Osteocyte (in vitro differentiated cells): ENCODE results near the gene HLA-A. TPM values are rescaled to one million over a fixed set of nuclear protein-coding genes. Genes with fewer than 3 reads are reported as not detected.

Source experiments
- DNase-seq: peaks from one replicate; pipeline ENCODE4 v3.0.0; 2021; ENCODE audit warnings: mixed read lengths; ENCODE audit not compliant: unreplicated experiment; ENCODE audit errors: extremely low spot score
- H3K27ac Mint-ChIP-seq: one replicate; pipeline ENCODE4 v1.8.0; 2021; ENCODE audit warnings: mild to moderate bottlenecking, mixed read lengths; ENCODE audit not compliant: unreplicated experiment
- H3K27me3 Mint-ChIP-seq: one replicate; pipeline ENCODE4 v1.8.0; 2021; ENCODE audit warnings: mixed read lengths; ENCODE audit not compliant: unreplicated experiment
- H3K36me3 Mint-ChIP-seq: one replicate; pipeline ENCODE4 v1.8.0; 2021; ENCODE audit warnings: mixed read lengths; ENCODE audit not compliant: unreplicated experiment
- H3K4me1 Mint-ChIP-seq: one replicate; pipeline ENCODE4 v1.8.0; 2021; ENCODE audit warnings: mixed read lengths; ENCODE audit not compliant: unreplicated experiment
- H3K4me3 Mint-ChIP-seq: one replicate; pipeline ENCODE4 v1.8.0; 2021; ENCODE audit warnings: mild to moderate bottlenecking, moderate library complexity, mixed read lengths; ENCODE audit not compliant: unreplicated experiment
- H3K9me3 Mint-ChIP-seq: one replicate; pipeline ENCODE4 v1.8.0; 2021; ENCODE audit warnings: mixed read lengths; ENCODE audit not compliant: unreplicated experiment
- total RNA-seq: library from RNA; stranded (reverse); gene quantifications from 2 replicates; pipeline ENCODE4 v1.2.1, GENCODE V29; 2021
- TF ChIP-seq, protein P1 (sequence below): fragments of 200-600 bp; sonication (generic); IDR thresholded peaks from 2 replicates; pipeline ENCODE4 v1.5.0; 2021; ENCODE audit warnings: antibody characterized with exemption, mild to moderate bottlenecking, moderate library complexity

The HLA-A gene
- total RNA-seq, 1 donor from 2014 or later, result 293 TPM

GRCh38 chr6:29990931-29991330 lies 48.6 kb downstream of the HLA-A start:
- H3K27ac Mint-ChIP-seq, result no peak overlapping the region
- no peak for DNase-seq
- H3K4me3 Mint-ChIP-seq, result no peak overlapping the region
- TF ChIP-seq, protein P1, sequence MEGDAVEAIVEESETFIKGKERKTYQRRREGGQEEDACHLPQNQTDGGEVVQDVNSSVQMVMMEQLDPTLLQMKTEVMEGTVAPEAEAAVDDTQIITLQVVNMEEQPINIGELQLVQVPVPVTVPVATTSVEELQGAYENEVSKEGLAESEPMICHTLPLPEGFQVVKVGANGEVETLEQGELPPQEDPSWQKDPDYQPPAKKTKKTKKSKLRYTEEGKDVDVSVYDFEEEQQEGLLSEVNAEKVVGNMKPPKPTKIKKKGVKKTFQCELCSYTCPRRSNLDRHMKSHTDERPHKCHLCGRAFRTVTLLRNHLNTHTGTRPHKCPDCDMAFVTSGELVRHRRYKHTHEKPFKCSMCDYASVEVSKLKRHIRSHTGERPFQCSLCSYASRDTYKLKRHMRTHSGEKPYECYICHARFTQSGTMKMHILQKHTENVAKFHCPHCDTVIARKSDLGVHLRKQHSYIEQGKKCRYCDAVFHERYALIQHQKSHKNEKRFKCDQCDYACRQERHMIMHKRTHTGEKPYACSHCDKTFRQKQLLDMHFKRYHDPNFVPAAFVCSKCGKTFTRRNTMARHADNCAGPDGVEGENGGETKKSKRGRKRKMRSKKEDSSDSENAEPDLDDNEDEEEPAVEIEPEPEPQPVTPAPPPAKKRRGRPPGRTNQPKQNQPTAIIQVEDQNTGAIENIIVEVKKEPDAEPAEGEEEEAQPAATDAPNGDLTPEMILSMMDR, result no peak
- peaks cover 57% of the 10 kb centered on the region for H3K27me3 Mint-ChIP-seq
- H3K4me1 Mint-ChIP-seq, result peaks cover 8% of the 10 kb centered on the region
- no peaks in the 10 kb centered on the region for H3K9me3 Mint-ChIP-seq
- H3K36me3 Mint-ChIP-seq, result no peaks in the 10 kb centered on the region

DNA sequence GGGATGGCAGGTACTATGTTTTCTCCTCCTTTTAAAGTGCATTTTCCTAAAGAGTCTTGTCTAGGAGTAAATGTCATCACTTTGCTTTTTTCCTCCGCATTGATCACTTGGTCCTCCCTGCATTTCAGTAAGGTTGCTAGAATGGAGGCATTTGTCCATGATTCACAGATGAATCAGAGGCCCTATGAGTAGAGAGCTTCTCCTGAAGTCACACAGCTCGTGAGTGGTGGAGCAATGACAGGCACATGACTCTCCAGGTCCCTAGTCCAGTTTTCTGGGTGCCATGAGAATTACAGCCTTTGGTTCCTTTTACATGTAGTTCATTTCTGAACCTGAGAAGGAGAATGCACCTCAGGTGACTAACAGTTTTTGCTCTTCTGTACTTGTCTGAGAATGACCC lies 50.5 kb downstream of the HLA-A start:
- Mint-ChIP-seq H3K27me3 (peaks cover 60% of the 10 kb centered on the region), H3K4me1 (peaks cover 8% of the 10 kb centered on the region), H3K27ac (no peak overlapping the region), H3K36me3 (no peaks in the 10 kb centered on the region), H3K9me3 (no peaks in the 10 kb centered on the region), H3K4me3 (no peak overlapping the region)
- peak; percentile 13 for DNase-seq
- TF ChIP-seq, protein P1, result no peak

DNA sequence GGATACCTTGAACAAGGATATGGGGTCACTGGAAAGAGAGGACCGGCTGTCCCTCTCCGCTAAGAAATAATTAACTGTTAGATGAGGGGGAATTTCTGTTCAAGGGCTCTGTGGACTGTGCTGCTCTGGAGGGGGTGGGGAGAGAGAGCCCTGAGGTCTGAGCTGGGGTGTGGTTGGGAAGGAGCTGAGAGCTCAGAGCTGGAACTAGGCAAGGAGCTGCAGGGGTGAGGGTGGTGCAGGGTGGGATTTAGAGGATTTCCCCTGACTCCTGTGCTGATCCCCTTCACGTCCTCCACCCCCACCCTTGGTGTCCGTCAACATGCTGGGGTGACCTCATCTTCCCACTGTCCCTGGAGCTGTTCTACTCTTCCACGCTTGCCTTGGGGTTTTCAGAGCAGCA lies 52.5 kb downstream of the HLA-A start:
- TF ChIP-seq, protein P1, result no peak
- peaks cover 51% of the 10 kb centered on the region for H3K27me3 Mint-ChIP-seq
- H3K9me3 Mint-ChIP-seq, result no peaks in the 10 kb centered on the region
- peaks cover 5% of the 10 kb centered on the region for H3K4me1 Mint-ChIP-seq
- peak; percentile 76 for DNase-seq
- no peaks in the 10 kb centered on the region for H3K36me3 Mint-ChIP-seq
- no peak overlapping the region for H3K27ac Mint-ChIP-seq
- H3K4me3 Mint-ChIP-seq, result no peak overlapping the region

- Mint-ChIP-seq H3K4me3 (no peak overlapping the region), H3K36me3 (no peaks in the 10 kb centered on the region), H3K4me1 (peaks cover 5% of the 10 kb centered on the region), H3K27me3 (peaks cover 47% of the 10 kb centered on the region), H3K9me3 (no peaks in the 10 kb centered on the region), H3K27ac (no peak overlapping the region)
- peak; percentile 60 for DNase-seq
- TF ChIP-seq, protein P1, result no peak
These were observed 53.0 kb downstream of the HLA-A start for GRCh38 chr6:29995340-29995777.

Other genes starting within 250 kb of the HLA-A start
- 11.4 and 12.5 TPM in 2 replicates for gene HLA-F, start 219.1 kb upstream of the HLA-A start, total RNA-seq
- gene HLA-G, start 114.7 kb upstream of the HLA-A start, total RNA-seq, result 0.32 and 0.68 TPM in 2 replicates
- gene POLR1H, start 118.7 kb downstream of the HLA-A start, total RNA-seq, result 20.1 and 20.4 TPM in 2 replicates
- gene PPP1R11, start 124.7 kb downstream of the HLA-A start, total RNA-seq, result 46.8 and 52.9 TPM in 2 replicates
- not detected in 2 replicates for gene RNF39, start 133.2 kb downstream of the HLA-A start, total RNA-seq
- gene TRIM31, start 170.6 kb downstream of the HLA-A start, total RNA-seq, result not detected in 2 replicates
- gene TRIM40, start 193.6 kb downstream of the HLA-A start, total RNA-seq, result not detected in 2 replicates
- gene TRIM10, start 218.7 kb downstream of the HLA-A start, total RNA-seq, result not detected in 2 replicates
- gene TRIM15, start 221.0 kb downstream of the HLA-A start, total RNA-seq, result not detected in 2 replicates